ENCODE measurements around the gene DNAJC4. TPM values are rescaled to one million over a fixed set of nuclear protein-coding genes. Genes with fewer than 3 reads are reported as not detected.

Gene DNAJC4
- polyA plus RNA-seq, 3 donors: 25.5 to 78.9 (median 32.5) TPM

DNA sequence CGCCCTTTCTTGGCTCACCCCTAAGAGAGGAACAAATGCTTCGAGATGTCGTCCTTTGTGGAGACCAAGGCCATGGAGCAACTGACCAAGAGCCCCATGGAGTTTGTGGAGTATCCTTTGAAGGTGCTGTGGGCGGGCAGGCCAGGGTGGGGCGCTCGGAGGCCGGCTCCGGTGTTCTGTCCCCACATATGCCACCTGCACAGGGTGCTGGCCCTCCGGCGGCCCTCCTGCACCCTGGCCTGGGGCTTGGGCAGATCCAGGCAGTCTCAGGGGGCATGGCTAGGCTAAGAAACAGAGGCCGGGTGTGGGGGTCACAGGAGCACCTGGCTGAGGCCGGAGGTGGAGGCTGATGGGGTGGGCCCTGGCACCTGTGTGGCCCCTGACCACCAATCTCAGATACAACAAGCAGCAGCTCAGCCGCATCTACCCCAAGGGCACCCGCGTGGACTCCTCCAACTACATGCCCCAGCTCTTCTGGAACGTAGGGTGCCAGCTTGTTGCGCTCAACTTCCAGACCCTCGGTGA, 31.3 kb downstream of the DNAJC4 start:
- Histone ChIP-seq H3K9me3 (replicated peaks in 1 of 2; ENCODE audit: control insufficient read depth in 1 of 2, insufficient read depth in 1 of 2, low read length in 2 of 2) (no peaks in the 10 kb centered on the region), H3K79me2 (ENCODE audit: insufficient read depth, low read length) (no peaks in the 10 kb centered on the region), H3K4me2 (replicated peaks; ENCODE audit: extremely low read depth, low read length, poor library complexity, severe bottlenecking) (no peak overlapping the region), H3K4me1 (ENCODE audit: control insufficient read depth in 1 of 2, insufficient read depth in 2 of 2, low read length in 2 of 2) (no peaks in the 10 kb centered on the region), H3K9ac (ENCODE audit: insufficient read depth, low read length, poor library complexity, severe bottlenecking) (no peak overlapping the region), H3K36me3 (replicated peaks in 1 of 2; ENCODE audit: control insufficient read depth in 1 of 2, insufficient read depth in 2 of 2, low read length in 2 of 2) (peaks cover 90 to 95% of the 10 kb centered on the region in 2 donors), H2AFZ (ENCODE audit: insufficient read depth, low read depth, low read length, poor library complexity, severe bottlenecking) (no peak overlapping the region), H3K27me3 (ENCODE audit: control insufficient read depth in 2 of 2, insufficient read depth in 2 of 2, low read length in 2 of 2) (no peaks in the 10 kb centered on the region), H3K4me3 (replicated peaks in 1 of 3; ENCODE audit: low read depth in 2 of 3, low read length in 3 of 3) (no peak overlapping the region), H4K20me1 (ENCODE audit: insufficient read depth, low read length) (peaks cover 7% of the 10 kb centered on the region), H3K27ac (ENCODE audit: low read depth in 1 of 2, low read length in 2 of 2) (no peak overlapping the region)
- Mint-ChIP-seq H3K36me3 (peaks cover 66 to 89% of the 10 kb centered on the region in 2 donors), H3K4me1 (no peaks in the 10 kb centered on the region), H3K27ac (peak overlapping the region in 2 of 7 donors; percentile 13 to 59), H3K9me3 (peaks cover 0 to 4% (median 0%) of the 10 kb centered on the region in 7 donors), H3K4me3 (no peak overlapping the region), H3K27me3 (ENCODE audit: low read depth in 3 of 3) (no peaks in the 10 kb centered on the region)
- TF ChIP-seq, protein P1, sequence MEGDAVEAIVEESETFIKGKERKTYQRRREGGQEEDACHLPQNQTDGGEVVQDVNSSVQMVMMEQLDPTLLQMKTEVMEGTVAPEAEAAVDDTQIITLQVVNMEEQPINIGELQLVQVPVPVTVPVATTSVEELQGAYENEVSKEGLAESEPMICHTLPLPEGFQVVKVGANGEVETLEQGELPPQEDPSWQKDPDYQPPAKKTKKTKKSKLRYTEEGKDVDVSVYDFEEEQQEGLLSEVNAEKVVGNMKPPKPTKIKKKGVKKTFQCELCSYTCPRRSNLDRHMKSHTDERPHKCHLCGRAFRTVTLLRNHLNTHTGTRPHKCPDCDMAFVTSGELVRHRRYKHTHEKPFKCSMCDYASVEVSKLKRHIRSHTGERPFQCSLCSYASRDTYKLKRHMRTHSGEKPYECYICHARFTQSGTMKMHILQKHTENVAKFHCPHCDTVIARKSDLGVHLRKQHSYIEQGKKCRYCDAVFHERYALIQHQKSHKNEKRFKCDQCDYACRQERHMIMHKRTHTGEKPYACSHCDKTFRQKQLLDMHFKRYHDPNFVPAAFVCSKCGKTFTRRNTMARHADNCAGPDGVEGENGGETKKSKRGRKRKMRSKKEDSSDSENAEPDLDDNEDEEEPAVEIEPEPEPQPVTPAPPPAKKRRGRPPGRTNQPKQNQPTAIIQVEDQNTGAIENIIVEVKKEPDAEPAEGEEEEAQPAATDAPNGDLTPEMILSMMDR (IDR thresholded peaks at IDR 0.05): no peak
- intact Hi-C loops (cut with micrococcal nuclease): no loop called here
- DNase-seq: no peak
- WGBS (ENCODE audit: insufficient coverage): 97% methylated on average over 18 of the region's 18 CpGs

DNA sequence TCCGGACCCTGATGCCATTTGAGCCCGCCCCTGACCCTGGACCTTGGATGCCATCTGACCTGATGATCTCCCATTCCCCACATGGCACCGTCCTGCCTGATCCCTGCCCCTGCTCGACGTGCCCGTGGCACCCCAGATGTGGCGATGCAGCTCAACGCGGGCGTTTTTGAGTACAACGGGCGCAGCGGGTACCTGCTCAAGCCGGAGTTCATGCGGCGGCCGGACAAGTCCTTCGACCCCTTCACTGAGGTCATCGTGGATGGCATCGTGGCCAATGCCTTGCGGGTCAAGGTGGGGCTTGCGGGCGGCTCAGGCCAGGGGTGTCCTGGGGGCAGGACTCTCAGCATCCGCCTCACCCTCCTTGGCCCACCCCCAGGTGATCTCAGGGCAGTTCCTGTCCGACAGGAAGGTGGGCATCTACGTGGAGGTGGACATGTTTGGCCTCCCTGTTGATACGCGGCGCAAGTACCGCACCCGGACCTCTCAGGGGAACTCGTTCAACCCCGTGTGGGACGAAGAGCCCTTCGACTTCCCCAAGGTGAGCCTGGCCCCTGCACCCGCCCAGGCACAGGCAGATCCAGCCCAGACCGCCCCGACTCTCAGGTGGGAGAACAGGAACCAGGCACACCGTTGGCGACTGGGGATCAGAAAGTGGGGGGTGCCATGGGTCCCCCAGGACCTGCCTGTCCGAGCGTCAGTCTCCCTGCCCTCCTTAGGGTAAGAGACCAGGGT, 32.1 kb downstream of the DNAJC4 start:
- H2AFZ ChIP-seq (ENCODE audit: insufficient read depth, low read depth, low read length, poor library complexity, severe bottlenecking): no peak overlapping the region
- H3K9me3 ChIP-seq (replicated peaks in 1 of 2; ENCODE audit: control insufficient read depth in 1 of 2, insufficient read depth in 1 of 2, low read length in 2 of 2): no peaks in the 10 kb centered on the region
- peaks cover 7% of the 10 kb centered on the region for H4K20me1 ChIP-seq (ENCODE audit: insufficient read depth, low read length)
- intact Hi-C loops (cut with micrococcal nuclease): no loop called here
- H3K4me3 ChIP-seq (replicated peaks in 1 of 3; ENCODE audit: low read depth in 2 of 3, low read length in 3 of 3): no peak overlapping the region
- H3K27me3 ChIP-seq (ENCODE audit: control insufficient read depth in 2 of 2, insufficient read depth in 2 of 2, low read length in 2 of 2): no peaks in the 10 kb centered on the region
- H3K4me1 Mint-ChIP-seq: peaks cover 2% of the 10 kb centered on the region
- TF ChIP-seq, protein P1 (IDR thresholded peaks at IDR 0.05): no peak
- no peaks in the 10 kb centered on the region for H3K79me2 ChIP-seq (ENCODE audit: insufficient read depth, low read length)
- peaks cover 0 to 4% (median 0%) of the 10 kb centered on the region in 7 donors for H3K9me3 Mint-ChIP-seq
- peaks cover 4 to 5% of the 10 kb centered on the region in 2 donors for H3K4me1 ChIP-seq (ENCODE audit: control insufficient read depth in 1 of 2, insufficient read depth in 2 of 2, low read length in 2 of 2)
- 97% methylated on average over 40 of the region's 42 CpGs for WGBS (ENCODE audit: insufficient coverage)
- H3K4me3 Mint-ChIP-seq: no peak overlapping the region
- no peaks in the 10 kb centered on the region for H3K27me3 Mint-ChIP-seq (ENCODE audit: low read depth in 3 of 3)
- no peak overlapping the region for H3K9ac ChIP-seq (ENCODE audit: insufficient read depth, low read length, poor library complexity, severe bottlenecking)
- H3K36me3 Mint-ChIP-seq: peaks cover 65 to 87% of the 10 kb centered on the region in 2 donors
- peak overlapping the region in 1 of 7 donors; percentile 17 for H3K27ac Mint-ChIP-seq
- peaks cover 87 to 88% of the 10 kb centered on the region in 2 donors for H3K36me3 ChIP-seq (replicated peaks in 1 of 2; ENCODE audit: control insufficient read depth in 1 of 2, insufficient read depth in 2 of 2, low read length in 2 of 2)
- H3K27ac ChIP-seq (ENCODE audit: low read depth in 1 of 2, low read length in 2 of 2): no peak overlapping the region
- H3K4me2 ChIP-seq (replicated peaks; ENCODE audit: extremely low read depth, low read length, poor library complexity, severe bottlenecking): no peak overlapping the region
- no peak for DNase-seq
